ENCODE data around the gene CDH20.
"Not testable (repeated sequence)": the region's sequence is repeated elsewhere in the genome, so short reads cannot be mapped to it uniquely, and the experiment has no call there.

The CDH20 gene

DNA sequence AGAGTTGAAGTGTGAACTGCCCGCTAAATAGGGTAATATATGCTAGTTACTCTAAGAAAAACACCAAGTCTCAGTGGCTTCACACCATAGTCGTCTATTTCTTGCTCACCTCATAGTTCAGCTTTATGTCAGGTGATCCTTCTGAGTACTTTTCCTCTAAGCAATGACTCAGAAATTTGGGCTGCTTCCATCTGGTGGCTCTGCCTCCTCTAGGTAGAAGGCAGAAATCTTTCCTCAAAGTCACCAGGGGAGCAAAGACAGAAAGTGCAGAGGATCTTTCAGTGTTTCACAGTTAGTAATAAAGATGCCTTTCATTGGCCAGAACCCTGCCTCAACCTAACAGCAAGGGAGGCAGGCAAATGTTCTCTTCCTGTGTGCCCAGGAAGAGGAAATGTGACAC lies 17.3 kb downstream of the CDH20 start:
- no peak for DNase-seq

DNA sequence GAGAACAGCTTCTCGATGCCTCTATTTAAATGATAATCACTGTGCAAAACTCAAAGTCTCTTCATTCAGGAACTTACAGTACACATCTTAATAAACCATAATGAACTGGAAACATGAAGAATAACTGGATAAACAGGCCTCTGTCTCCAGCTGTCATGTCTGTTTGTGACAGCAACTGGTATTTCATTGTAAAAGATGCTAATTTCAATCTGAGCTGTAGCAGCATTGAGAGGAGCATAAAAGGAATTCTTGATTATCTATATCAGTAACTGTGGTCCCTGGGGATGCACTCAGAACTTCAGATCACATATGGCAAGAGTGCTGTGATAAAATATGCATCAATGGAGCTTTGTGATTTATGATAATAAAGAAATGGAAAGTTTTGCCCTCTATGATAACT lies 18.8 kb downstream of the CDH20 start:
- DNase-seq = no peak

DNA sequence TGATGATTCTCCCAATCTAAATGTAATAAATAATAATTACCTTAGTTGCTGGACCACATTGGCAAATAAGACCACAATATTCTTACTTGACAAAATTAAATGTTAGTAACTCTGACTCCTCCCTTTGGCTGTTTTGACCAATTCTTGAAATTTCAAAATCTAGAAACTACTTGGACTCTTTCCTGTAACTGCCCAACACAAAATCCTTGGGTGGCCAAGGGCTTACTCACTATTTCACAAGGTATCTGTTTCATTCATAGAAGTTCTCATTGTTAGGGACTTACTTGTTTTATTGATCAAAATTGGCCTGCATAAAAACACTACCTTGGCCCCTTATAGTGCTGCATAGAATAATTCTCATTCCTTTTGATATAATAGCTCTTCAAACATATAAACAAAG lies 19.4 kb downstream of the CDH20 start:
- no peak for DNase-seq

DNA sequence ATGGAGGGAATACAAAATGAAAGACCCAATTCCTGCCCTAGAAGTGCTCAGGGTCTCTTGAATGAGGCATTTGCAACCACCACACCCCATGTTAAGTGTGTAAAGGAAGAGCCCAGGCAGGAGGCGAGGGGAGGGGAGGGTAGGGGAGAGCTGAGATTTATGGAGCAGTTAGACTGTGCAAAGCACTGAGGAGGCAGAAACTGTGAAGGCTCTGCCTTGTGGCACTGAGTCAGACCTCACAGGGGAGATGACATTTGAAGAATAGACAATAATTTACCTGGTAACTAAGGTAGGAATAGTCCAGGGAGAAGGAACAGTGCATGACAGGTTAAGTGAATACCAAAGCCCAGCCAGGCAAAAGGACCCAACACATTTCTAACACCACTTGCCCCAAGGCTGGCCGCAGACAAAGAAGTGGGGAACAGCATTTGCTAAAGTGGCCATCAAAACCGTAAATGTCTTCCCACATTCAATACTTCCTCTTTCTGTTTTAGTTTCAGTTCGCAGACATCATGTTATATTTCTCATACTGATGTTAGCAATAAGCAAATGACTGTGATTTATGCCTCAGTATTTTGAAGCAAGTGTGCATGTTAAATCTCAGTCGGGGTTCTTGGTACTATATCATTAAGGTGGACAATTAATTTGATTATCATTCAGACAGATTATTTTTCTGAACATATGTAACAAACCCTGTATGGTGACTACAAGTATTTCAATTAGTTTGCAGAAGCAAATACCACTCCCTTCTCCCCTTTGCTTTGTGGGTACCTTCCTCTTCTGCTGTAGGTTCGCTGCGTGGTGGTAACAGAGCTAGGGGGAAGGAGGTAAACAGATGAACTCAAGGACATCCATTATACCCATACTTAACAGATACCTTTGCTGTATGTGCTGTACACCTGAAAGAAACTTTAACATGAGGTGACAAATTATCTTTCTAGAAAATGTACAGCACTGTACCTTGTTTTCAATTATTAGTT lies 27.5 kb downstream of the CDH20 start:
- no peak for DNase-seq

DNA sequence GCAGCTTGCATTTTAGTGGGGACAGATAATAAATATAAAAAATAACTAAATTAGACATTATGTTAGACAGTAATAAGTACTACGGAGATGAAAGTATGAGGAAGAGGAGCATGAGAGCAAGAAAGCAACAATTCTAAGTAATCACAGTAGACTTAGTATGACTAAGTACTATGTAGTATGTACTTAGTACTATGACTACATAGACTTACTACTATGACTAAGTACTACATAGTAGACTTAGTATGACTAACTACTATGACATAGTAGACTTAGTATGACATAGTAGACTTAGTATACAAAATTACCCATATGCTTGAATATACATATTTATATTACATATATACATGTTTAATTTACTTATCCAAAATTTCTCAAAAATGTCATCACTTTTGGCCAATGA lies 29.3 kb downstream of the CDH20 start:
- DNase-seq = no peak

DNA sequence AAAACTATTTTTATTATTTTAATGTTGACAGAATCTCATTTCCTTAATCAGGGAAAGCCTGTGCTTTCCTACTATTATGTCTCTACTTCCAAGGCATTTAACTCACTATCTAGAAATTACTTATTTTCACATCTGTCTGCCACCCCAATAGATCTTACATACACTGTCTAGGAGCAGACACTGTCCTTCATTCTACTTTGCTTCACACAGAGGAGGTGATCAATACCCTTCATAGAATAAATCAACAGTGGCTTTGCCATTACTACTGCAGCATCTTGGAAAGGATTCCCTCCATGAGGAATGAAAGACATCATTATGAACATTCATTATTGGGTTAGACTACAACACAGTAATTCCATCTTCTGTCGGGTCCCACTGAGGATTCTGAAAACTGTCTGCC lies 31.7 kb downstream of the CDH20 start:
- no peak for DNase-seq

DNA sequence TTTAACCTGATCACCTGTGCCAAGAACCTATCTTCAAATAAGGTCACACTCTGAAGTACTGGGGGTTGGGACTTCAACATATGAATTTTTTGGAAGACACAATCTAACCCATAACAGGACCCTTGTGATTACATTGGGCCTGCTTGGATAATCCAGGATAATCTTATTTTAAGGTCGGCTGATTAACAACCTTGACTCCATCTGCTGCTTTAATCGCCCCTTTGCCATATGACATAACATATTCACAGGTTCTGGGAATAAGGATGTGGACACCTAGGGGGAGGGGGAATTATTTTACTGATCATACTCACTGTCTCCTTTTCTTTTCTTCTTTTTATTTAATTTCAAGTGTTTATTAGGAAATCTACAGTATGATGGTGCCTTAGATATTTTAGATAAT lies 34.8 kb downstream of the CDH20 start:
- no peak for DNase-seq

DNA sequence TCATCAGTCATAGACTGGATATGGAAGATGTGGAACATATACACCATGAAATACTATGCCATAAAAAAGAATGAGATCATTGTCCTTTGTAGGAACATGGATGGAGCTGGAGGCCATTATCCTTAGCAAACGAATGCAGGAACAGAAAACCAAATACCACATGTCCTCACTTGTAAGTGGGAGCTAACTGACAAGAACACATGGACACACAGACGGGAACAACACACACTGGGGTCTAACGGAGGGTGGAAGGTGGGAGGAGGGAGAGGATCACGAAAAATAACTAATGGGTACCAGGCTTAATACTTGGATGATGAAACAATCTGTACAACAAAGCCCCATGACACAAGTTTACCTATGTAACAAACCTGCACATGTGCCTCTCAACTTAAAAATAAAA lies 36.4 kb downstream of the CDH20 start:
- DNase-seq = not testable (repeated sequence)

DNA sequence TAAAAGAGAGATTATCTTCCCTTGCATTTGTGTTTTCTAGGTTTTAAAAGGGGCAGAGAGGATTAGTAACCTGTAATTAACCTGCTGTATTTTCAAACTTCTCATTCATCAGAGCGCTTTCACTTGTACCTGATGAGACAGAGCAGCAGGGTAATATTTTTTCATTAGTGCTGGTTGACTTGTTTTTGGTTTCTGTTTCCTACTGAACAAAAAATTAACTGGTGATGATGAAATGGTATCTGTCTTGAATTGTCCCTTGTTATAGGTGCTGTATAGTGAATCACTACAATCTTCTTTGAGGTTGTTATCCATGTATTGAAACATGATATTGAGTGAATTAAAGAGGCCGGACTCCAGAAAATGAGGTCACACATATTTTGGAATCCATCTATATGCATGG lies 37.9 kb downstream of the CDH20 start:
- DNase-seq = no peak

DNA sequence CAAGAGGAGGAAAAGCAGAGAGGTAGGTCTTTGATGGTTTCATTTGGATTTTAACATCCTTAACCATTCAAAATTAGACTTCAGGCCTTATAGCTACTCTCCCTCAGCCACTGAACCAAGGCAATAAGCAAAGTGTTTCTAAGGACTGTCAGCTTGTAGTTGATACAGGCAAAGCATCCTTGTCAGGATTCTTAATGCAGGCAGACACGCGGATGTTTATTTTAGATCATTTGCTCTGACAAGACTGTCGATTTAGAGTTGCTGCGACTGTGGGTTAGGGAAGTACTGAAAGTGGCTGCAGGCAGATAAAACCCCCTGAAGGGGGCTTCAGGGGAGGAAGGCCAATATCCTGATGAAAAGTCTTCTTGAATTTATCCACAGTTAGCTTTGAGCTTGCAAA lies 46.6 kb downstream of the CDH20 start:
- DNase-seq = no peak

DNA sequence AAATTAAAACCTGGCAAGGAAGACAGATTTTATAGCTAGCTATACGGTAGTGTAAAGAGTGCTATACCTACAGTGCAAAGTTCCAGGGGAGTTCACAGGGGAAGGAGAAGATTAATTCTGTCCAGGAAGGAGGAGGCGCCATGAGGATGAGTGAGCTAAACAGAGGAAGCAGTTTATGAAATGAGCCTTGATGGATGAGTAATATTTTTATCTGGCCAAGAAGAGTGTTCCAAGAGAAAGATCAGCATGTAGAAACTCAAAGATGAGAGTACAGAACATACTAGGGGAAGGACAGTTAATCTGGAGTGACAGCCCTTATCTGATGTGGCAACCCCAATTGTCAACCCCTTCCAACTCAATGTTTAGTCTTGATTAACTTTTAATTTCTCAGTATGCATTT lies 54.8 kb downstream of the CDH20 start:
- no peak for DNase-seq

DNA sequence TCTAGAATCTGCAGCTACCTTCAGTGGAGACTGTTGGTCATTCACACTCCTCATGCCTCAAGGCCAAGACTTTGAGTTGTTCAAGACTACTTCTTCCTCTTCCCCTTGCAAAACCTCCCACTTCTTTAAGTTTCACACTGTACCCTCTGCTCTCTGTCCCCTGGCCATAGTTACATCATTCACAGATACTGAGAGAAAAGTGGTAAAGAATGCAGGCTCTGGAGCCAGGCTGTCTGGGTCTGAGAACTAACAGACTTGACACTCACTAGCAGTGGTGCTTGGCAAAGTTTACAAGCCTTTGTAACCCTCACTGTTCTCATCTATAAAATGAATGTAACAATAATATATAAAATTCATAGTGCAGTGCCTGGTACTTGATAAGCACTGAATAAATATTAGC lies 61.8 kb downstream of the CDH20 start:
- no peak for DNase-seq

DNA sequence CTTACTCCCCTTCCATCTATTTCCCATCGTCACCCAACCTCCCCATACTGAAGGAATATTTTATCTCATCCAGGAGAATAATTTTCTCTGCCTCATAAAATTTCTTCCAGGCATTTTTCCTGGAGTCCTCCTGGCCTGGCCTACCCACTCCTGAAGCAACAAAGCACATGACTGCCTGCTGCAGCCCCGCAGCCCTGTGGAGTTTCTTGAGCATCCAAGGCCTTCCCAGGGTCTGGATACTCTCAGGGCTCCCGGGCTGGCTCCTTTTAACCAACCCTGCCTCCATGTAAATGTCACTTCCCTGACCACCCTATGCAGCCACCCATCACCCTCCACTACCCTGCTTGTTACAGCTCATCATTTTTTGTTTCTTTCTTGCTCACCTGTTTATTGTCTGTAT lies 64.0 kb downstream of the CDH20 start:
- DNase-seq = no peak

DNA sequence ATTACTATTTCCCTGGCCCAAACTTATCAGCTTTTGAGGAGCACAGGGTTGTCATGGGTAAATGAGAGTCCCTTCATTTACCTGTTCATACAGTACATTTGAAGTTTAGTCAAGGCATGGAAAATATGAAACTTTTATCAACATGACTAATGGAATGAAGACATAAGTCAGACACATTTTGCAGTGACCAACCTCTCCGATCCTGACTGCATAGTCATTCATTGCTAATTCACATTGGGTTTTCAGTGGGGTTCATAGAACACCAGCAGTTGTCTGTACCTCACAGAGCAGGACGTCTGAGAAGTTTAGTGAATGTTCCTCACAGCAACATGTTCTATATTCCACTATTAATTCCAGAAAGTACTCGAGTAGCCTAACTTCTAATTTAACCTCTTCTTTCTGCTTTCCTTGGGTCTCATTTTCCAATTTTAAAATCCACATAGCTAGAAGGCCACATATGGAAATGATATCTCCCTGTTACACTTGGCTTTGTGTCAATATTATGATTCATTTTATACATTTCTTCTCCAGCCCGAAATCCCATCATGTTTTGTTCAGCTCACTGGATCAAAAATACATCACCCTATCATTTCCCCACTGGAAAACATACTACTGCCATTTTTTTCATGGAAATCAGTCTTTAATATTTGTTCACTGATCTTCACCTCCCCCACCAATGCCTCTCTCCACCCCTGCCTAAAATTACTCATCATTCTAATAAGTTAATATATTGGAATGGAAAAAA lies 65.9 kb downstream of the CDH20 start:
- DNase-seq = no peak

DNA sequence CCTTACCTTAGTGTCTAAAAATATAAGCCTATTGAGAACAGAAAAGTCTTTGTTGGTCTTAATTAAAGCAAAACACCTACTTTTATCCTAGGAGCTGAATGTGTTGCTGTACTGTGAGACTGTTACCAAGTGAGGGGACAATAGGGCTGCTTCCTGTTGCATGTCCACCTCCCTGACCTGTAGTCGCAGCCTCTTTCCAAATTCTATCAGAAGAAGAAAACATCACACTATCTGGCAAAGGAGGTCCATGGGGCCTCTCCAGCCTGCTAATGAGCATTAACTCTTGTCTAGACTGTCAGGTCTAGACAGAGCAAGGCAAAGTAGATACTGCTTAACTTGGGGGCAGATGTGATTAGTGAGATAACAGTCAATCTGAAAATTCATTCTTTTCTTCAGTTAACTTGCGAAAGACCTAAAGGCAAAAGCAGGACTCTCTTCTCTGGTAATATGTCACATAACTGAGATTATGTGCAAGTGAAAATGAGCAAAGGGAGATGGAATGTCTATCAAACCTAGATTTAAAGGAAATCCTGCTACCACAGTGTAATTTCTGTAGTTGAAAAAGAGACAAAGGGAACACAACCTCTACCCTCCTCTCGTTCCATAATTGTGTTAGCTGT lies 66.9 kb downstream of the CDH20 start:
- no peak for DNase-seq

DNA sequence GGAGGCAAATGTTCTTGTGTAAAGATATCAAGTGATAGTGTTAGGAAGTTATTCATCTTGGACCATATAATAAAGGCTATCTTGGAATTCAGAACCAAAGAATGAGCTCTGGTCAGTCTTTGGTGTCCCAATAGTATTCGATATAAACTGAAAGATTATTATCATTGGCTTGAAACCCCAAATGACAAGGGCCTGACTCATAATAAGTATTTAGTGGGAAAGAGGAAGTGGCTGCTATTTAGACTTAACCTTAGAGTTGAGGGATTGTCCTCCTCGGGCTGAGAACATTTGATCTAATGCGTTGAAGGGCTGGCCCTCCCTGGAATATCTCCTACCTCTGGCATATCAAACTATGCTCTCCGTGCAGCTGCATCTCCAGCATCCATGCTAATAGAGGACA lies 67.5 kb downstream of the CDH20 start:
- DNase-seq = no peak

DNA sequence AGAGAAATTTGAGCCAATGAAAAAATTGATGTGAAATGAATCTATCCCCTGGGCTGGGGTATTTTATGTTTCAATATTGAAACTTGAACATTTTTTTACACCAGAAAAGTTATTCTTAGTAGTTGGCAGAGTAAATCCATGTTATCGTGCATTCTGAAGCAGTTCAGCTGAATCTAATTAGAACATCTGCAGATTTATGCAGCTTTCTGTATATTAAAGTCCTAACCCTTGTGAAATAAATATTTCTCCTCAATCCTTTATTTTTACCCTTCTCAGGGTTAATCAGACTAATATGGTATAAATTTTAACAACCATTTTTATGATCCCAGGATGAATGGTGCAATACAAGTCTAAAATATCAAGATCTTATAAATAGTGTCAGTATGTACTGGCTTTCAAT lies 69.5 kb downstream of the CDH20 start:
- DNase-seq = no peak

DNA sequence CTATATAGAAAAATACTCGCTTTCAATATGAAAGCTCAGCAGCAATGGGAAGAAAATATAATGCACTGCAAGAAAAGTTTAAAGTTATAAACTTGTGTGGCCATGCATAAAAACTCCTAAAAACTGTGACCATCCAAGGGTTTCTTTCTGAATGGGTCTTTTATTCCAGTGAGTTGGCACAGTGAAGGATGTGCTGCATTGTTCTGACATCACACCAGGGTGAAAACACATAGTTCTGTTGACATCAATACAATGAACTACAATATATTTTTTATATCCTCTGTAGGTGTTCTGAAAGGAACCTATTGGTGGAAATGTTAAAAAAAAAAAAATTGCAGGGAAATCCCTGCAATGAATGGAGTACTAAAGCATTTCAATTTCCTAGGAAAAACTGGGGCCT lies 80.2 kb downstream of the CDH20 start:
- DNase-seq = no peak

DNA sequence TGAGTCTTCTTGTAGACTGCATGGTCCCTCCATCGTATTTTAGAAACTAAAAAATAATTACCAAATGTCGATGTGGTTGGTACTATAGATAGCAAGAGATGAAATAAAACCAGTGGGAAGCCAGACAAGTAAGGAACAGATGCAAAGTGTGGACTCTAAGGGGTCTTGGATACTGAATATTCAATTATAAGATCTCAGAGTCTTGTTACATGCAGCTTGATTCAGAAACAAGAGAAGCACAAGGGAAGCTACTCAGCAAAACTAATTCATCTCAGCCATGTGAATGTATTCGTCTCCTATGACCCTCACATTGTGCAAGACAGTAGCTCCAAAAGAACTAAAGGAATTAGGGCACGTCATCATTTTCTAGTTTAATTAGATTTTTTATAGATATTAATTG lies 80.9 kb downstream of the CDH20 start:
- no peak for DNase-seq

DNA sequence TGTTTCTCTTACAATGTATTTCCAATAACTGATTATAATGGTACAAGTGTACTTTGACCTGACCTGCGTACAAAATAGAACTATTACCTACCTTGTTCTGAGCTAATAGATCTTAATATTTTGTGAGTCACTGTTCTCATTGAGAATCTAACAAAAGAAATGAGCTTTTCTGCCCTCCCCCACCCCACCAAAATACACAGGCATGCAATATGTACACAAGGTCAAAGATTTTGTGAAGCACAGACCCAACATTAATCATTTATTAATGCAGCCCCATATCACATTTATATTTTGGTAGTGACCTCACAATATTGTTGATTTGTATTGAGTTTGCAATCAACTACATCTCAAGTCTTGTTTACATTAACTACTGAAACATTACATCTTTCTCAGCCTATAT lies 86.5 kb downstream of the CDH20 start:
- no peak for DNase-seq

DNA sequence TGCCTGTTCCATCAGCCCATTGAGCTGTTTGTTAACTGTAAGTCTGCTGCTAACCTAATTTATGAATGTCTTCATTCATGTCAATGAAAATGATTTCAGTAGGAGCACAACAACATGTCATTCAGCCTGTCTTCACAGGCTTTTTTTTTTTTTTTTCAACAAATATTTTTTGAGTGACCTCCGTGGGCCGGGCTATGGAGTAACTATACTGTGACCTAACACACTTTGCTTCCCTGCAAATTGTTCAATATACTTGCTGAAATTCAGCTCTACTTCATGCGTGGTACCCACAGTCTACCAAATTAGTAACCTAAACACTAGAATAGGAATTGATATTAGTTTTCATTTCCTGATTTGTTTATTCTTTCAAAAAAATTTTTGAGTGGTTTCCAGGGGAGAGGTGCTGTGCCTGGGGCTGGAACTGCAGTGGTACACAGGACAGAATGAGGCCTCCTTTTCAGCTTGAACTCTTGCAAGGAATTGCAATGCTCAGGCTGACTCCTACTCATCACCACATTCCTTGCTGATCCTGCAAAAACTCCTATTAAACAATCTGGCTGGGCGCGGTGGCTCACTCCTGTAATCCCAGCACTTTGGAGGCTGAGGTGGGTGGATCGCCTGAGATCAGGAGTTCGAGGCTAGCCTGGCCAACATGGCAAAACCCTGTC lies 87.1 kb downstream of the CDH20 start:
- DNase-seq = no peak

DNA sequence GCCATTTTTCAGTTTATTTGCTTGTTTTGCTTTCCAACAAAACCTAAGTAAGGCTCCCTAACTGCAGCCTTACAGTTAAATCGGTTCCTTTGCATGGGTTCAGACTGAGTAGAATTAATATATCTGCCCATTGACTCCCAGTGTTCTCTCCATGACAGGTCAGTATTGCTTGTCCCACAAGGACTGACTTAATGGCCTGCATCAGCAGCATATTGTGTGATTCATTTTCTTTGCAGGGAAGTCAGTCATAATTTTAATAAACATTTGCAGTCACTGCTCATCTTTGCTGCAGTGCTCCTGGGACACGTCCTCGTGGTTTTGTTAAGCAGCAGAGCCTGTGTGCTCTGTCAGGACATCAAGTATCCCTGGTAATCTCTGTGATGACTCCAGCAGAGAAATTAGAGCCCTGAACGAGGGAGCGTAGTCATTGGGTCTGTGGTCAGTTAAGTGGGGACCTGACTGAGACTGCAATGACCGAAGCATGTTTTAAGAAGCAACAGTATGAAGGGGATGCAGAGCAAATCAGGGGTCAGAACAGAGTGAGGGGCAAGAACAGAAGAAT lies 93.3 kb downstream of the CDH20 start:
- DNase-seq = no peak

DNA sequence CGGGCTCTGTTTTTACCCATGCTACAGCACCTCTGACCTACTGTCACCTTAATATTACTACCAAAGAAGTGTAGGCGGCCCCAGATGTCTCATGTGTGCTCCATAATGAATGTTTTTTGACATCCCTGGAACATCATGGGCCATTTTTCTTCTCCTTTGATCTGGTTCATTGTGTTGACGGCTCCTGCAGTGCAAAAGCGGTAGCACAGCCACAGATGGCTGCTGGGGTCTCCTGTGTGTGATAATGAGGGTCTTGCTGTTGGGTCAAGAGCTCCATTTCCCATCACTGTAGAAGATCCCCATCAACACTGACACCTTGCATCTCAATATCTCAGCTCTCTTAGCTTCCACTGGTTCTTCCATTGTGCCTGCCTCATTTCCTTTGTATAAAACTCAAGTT lies 95.0 kb downstream of the CDH20 start:
- DNase-seq = no peak

Measured in activated gamma-delta T cell treated with Interleukin-2 at 50 U/mL for 16 hours (primary cell).